B cell (primary cell): ENCODE data around the gene SLC15A4.

ENCODE experiments used
- CTCF ChIP-seq: fragments of 200-600 bp; IDR thresholded peaks from one replicate; pipeline ENCODE4 v1.8.0; 2022; ENCODE audit warnings: antibody characterized with exemption, mild to moderate bottlenecking
- EZH2 ChIP-seq: IDR thresholded peaks from 2 replicates; pipeline ENCODE4 v1.6.1; 2012; ENCODE audit warnings: borderline replicate concordance, low read depth, mild to moderate bottlenecking, moderate library complexity, low read length; ENCODE audit not compliant: insufficient read depth, poor library complexity, severe bottlenecking

- no peak for TF ChIP-seq CTCF
- TF ChIP-seq EZH2, result no peak
Observed at GRCh38 chr12:128767518-128767917, 56.2 kb downstream of the SLC15A4 start.
